OCI-LY7 (cell line): ENCODE data around the gene RNF26.

Source experiments
- CTCF ChIP-seq: fragments of 200-600 bp; sonication (generic); conservative IDR thresholded peaks from 2 replicates; pipeline ENCODE4 v1.5.1; 2014; ENCODE audit warnings: mild to moderate bottlenecking, antibody characterized with exemption, low read length, moderate library complexity, mixed read lengths
- EZH2phosphoT487 ChIP-seq: fragments of 200-600 bp; sonication (generic); IDR thresholded peaks from 2 replicates; pipeline ENCODE4 v1.6.1; 2018; ENCODE audit warnings: low read depth, borderline replicate concordance, mild to moderate bottlenecking, mixed run types, antibody characterized with exemption, low read length, moderate library complexity, mixed read lengths

GRCh38 chr11:119330237-119330636 is 4.1 kb upstream of the RNF26 start:
- no peak for TF ChIP-seq CTCF
- TF ChIP-seq EZH2phosphoT487 = no peak
